GM18870 (cell line): ENCODE results near the gene TENT4B.

Experiments
- ATAC-seq: cut with Tn5 transposase; IDR thresholded peaks from one replicate; pipeline ENCODE4 v1.9.1; 2021; ENCODE audit warnings: moderate library complexity; ENCODE audit not compliant: unreplicated experiment

Gene TENT4B

DNA sequence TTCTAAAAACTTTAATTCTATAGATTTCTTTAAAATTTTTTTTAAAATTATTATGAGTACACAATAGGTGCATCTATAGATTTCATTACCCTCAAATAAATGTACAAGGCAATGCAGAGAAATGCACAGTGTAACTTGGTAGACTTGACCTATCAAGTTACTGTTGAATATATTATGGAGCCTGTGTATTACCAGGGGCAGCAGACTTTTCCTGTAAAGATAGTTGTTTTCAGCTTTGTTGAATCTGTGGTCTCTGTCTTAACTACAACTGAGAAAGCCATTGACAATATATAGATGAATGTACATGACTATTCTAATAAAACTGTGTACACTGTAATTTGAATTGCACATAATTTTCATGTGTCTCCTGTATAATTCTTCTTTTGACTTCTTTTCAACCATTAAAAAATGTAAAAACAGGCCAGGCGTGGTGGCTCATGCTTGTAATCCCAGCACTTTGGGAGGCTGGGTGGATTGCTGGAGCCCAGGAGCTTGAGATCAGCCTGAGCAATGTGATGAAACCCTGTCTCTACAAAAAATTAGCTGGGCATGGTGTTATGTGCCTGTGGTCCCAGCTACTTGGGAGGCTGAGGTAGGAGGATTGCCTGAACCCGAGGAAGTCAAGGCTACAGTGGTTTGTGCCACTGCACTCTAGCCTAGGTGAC, 39.4 kb downstream of the TENT4B start:
- no peak for ATAC-seq

- ATAC-seq = no peak
These were observed 40.5 kb downstream of the TENT4B start for GRCh38 chr16:50193594-50193993.

DNA sequence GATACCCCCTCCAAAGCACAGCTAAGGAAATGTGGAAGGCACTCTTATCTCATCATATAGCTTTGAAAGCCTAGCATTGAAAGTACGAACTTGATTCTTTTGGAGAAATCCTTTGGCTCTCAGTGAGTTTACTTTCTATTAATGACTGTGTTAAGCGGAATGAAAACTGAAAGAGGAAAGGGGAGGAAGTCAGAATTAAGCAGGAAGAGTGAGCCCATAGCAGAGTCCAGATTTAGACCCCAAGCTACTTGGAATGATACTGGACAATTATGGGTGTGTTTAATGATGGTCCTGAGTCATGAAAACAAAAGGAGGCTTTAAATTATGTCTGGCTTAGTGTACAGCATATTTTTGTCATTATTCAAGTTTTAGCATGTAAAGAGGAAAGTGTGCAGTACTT, 42.2 kb downstream of the TENT4B start:
- no peak for ATAC-seq

DNA sequence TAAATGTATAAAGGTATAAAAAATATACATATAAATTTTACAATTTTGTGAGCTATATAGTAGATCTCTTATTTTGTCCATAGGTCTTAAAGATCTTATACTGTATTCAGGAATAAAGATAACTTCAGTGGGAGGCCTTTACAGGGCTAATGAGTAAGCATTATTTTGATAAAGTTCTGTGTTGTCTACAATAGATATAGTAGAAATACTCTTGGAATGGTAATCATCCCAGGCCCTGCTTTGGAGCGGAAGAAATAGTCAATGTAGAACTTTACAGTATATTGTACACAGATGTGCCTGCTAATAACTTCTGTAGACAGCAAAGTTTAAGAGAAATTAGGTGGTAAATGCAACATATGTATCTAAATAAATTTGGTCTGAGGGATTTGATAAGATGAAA, 42.6 kb downstream of the TENT4B start:
- ATAC-seq = no peak

- no peak for ATAC-seq
These were observed 44.5 kb downstream of the TENT4B start for GRCh38 chr16:50197582-50197981.

GRCh38 chr16:50198802-50199403, 45.8 kb downstream of the TENT4B start:
- no peak for ATAC-seq

DNA sequence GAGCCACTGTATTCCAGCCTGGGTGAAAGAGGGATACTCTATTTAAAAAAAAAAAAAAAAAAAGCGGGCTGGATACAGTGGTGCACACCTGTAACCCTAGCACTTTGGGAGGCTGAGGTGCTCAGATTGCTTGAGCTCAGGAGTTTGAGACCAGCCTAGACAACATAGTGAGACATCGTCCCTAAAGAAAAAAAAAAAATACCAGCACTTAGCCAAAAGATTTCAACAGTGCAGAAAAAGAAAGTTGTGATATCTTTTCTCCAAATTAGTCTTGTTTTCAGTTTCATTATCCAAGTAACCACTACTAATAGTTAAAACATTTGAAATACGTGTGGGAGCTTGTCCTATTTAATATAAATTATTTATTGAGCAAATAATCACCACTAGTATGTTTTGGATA, 48.7 kb downstream of the TENT4B start:
- no peak for ATAC-seq

- no peak for ATAC-seq
These were observed 50.0 kb downstream of the TENT4B start for GRCh38 chr16:50202926-50203624.

DNA sequence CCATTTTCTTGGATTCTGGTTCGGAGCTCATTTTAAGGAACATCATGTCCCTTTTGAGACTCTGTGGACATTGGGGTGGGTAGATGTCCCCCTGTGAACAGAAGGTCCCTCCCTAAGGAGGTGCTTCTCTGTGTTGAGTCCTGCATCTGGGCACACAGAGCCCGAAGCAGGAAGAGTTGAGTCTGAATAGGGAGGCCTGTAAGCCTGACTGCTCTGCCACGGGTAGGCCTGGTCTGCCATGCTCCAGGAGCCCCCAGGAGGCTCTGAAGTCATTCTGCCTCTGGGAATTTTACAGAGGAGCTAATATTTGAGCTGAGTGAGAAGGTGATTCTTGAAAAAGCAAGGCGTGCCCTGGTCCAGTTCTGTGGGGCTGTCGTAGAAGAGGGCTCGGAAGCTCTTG, 50.6 kb downstream of the TENT4B start:
- no peak for ATAC-seq

GRCh38 chr16:50204453-50205108, 51.5 kb downstream of the TENT4B start:
- no peak for ATAC-seq

DNA sequence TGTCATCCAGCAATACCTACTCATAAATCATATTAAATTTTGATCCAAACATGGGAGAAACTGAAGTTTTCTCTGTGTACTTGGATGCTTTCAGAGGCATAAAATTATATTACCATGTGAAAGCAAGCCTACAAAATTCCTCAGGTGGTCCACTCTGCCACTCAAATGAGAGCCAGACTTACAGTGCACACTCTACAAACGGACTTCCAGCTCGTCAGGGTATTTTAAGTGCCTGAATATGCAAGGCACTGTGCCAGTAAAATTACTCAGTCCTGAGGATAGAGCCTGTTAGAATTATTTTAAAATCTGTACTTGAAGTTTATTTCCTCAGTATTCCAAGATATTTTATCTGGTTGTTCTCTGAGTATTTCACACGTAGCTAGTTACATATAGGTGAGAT, 54.5 kb downstream of the TENT4B start:
- ATAC-seq = no peak

GRCh38 chr16:50208460-50208931, 55.4 kb downstream of the TENT4B start:
- ATAC-seq = no peak

GRCh38 chr16:50209546-50210265, 56.6 kb downstream of the TENT4B start:
- no peak for ATAC-seq

- peak; percentile 70 for ATAC-seq
These were observed 57.3 kb downstream of the TENT4B start for GRCh38 chr16:50210266-50211038.

DNA sequence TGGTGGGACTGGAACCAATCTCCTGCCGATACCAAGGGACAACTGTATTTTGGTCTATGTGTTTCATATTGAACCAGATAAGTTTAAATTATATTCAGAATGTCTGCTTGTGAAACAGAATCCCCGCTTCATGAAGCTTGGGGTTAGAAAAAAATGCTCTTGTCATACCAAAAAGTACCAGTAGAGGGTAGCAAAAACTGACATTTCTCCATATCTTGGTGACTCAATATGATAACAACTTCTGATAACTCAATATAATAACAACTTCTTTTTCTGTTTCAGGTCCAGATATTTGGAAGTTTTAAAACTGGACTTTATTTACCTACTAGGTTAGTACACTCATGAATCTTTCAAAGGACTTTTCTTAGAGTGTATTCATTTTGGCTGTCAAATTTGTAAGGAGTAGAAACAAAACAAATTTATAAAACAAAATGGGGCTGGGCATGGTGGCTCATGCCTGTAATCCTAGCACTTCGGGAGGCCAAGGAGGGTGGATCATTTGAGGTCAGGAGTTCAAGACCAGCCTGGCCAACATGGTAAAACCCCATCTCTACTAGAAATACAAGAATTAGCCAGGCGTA, 60.9 kb downstream of the TENT4B start:
- ATAC-seq = no peak

DNA sequence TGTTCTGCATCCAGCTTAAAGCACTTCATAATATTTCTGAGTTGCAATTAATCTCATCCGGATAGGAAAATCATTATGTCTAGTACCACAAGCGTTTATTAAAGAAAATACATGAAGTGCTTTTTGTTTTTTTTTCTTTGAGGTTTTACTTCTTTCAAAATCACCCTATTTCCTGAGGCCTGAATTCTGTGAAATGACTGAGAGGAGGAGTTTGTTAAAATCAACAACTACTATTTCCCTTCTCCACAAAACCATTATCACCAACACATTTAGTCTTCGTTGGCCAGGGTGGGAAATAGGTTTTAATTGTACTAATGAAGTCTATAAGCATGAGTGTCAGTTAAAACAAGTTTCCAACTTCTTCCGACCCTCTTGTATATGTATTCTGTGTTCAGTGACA, 62.6 kb downstream of the TENT4B start:
- no peak for ATAC-seq

- no peak for ATAC-seq
These were observed 63.1 kb downstream of the TENT4B start for GRCh38 chr16:50216231-50216630.

DNA sequence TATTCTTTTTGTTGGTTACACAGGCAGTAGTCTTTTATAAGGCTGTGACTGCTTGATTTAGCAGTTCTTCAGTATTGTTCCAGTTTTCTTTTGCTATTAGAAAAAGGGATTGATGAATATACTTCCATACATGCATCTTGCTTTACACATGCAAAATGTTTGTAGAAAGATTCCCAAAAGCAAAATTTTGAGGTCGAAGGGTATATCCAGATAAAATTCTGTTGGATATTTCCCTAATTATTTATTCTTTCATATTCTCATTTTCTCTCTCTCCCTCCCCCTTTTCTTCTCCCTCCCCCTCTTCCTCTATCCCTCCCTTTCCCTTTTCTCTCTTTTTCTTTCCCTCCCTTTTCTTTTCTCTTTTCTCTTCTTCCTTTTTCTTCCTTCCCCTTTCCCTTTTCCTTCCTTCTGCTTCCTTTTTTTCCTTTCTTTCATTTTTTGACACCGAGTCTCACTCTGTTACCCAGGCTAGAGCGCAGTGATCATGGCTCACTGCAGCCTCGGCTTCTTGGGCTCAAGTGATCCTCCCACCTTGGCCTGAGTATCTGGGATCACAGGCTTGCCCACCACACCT, 66.4 kb downstream of the TENT4B start:
- ATAC-seq = no peak

- no peak for ATAC-seq
These were observed 71.2 kb downstream of the TENT4B start for GRCh38 chr16:50224286-50224685.

DNA sequence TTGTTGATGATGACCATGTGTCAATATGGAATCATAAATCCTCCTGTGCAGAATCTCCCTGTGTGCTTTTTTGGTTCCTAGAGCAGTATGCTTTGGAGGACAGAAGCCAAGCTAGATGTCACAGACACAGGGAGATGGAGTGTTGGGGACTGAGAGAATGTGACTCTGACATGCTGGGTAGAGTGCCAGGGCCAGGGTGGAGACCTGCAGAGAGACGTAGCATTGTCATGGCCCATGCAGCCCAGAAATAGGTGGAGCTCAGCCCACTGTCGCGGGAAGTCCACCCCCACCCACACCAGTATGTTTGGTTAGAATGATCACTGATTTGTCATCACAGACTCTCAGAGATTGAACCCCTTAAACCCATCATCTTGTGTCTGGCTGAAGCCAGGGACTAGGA, 74.0 kb downstream of the TENT4B start:
- ATAC-seq = no peak
